GM06990 (cell line): ENCODE measurements around the gene EIF5.

Experiments
- DNase-seq: peaks from one replicate; pipeline ENCODE4 v3.0.0-alpha.2; 2011; ENCODE audit not compliant: insufficient read length; ENCODE audit errors: extremely low read depth
- H3K27me3 ChIP-seq: replicated peaks from 2 replicates; pipeline ENCODE4 v1.6.0; 2011; ENCODE audit warnings: low read length; ENCODE audit not compliant: control insufficient read depth, insufficient read depth
- H3K36me3 ChIP-seq: 2 replicates; pipeline ENCODE4 v1.5.1; 2011; ENCODE audit warnings: low read length; ENCODE audit not compliant: control insufficient read depth, insufficient read depth
- H3K4me3 ChIP-seq: replicated peaks from 2 replicates; pipeline ENCODE4 v1.5.1; 2011; ENCODE audit warnings: low read depth, mild to moderate bottlenecking, control low read depth, low read length
- CTCF ChIP-seq: IDR thresholded peaks from 2 replicates; pipeline ENCODE4 v1.5.1; 2011; ENCODE audit warnings: low read length, control low read depth, mild to moderate bottlenecking, inconsistent platforms; ENCODE audit not compliant: insufficient read depth, poor library complexity, severe bottlenecking

The EIF5 gene

DNA sequence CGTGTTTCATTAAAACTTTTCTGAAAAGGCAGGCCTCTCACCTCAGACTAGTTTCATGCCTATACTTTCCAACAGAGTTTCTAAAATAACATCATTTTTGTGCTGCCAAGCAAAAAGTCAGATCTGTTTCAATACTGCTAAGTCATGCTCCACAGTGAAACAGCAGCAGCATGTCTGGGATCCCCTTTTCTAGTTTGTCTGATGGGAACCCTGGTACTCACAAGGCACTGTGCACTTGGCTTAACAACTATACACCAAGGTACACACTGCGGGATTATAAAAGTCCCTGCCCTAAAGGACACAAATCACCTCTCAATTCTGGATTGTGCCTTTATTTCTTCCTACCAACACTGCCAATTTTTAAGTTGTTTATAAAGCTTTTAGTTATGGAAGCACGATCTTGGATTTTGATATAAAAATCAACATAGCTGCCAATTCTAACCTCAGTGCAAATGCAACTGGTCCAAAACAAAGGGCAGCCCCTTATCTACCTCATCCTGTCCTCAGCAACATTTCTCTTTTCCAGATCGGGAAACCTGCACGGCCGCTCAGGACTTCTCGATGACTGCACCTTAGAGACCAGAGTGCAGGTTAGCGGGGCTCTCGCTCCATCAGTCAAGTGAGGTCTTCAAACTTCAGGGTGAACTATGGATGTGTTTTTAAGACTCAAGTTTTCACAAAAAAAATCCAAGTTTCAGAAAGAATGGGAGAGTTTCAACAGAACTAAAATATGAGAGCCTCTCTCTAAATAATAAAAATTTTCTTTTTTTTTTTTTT, 1.7 kb upstream of the EIF5 start:
- H3K36me3 ChIP-seq: peaks cover 13% of the 10 kb centered on the region
- H3K4me3 ChIP-seq: no peak overlapping the region; the same call in 1 of the 2 replicates
- TF ChIP-seq CTCF: no peak
- DNase-seq: no peak
- H3K27me3 ChIP-seq: no peaks in the 10 kb centered on the region

GRCh38 chr14:103334644-103335622, 896 bp downstream of the EIF5 start:
- TF ChIP-seq CTCF: no peak
- Histone ChIP-seq H3K4me3 (peak overlapping the region; percentile 99), H3K36me3 (peaks cover 30% of the 10 kb centered on the region), H3K27me3 (no peaks in the 10 kb centered on the region)
- peak; percentile 75 for DNase-seq

DNA sequence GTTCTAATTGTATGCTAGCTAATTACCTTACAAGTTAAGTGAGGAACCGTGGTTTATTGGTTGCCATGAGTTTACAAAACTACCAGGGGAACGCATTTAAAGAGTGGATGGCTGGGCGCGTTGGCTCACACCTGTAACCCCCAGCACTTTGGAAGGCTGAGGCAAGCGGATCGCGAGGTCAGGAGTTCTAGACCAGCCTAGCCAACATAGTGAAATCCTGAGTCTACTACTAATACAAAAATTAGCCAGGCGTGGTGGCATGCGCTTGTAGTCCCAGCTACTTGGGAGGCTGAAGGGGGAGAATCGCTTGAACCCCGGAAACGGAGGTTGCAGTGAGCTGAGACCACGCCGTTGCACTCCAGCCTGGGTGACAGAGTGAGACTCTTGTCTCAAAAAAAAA, 2.2 kb downstream of the EIF5 start:
- TF ChIP-seq CTCF: no peak

GRCh38 chr14:103337794-103338193, 3.8 kb downstream of the EIF5 start:
- Histone ChIP-seq H3K36me3 (peaks cover 44% of the 10 kb centered on the region), H3K27me3 (no peaks in the 10 kb centered on the region), H3K4me3 (no peak overlapping the region)
- DNase-seq: no peak
- TF ChIP-seq CTCF: no peak

More for the DNA sequence above, 2.2 kb downstream of the EIF5 start:
- peaks cover 38% of the 10 kb centered on the region for H3K36me3 ChIP-seq
- no peak for DNase-seq
- H3K27me3 ChIP-seq: no peaks in the 10 kb centered on the region
- peak overlapping the region; percentile 99 for H3K4me3 ChIP-seq

DNA sequence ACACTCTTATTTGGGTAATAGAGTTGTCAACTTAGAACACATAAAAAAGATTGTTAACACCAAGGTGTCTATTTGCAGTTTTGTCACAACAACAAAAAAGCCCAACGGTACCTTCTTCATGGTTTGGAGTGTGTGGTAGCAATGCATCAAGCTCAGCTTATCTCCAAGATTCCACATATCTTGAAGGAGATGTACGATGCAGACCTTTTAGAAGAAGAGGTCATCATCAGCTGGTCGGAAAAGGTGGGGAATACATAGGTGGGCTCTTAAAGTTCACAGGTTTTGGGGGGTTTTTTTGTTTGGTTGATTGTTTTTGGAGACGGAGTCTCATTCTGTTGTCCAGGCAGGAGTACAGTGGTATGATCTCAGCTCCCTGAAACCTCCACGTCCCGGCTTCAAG, 5.5 kb downstream of the EIF5 start:
- peaks cover 56% of the 10 kb centered on the region for H3K36me3 ChIP-seq
- H3K27me3 ChIP-seq: no peaks in the 10 kb centered on the region
- no peak overlapping the region for H3K4me3 ChIP-seq
- no peak for TF ChIP-seq CTCF
- no peak for DNase-seq
